NOMO-1 treated with dmso at 0.1 percent for 144 hours (cell line): Measurements from ENCODE around the gene SIGLEC9.
"Not testable (repeated sequence)": the region's sequence is repeated elsewhere in the genome, so short reads cannot be mapped to it uniquely, and the experiment has no call there.

ENCODE experiments used
- DNase-seq: peaks from one replicate; lab custom pipeline; 2025; ENCODE audit not compliant: unreplicated experiment; lab: John Stamatoyannopoulos, UW

The SIGLEC9 gene

GRCh38 chr19:51142809-51143475 lies 18.2 kb downstream of the SIGLEC9 start:
- DNase-seq, result not testable (repeated sequence)

- DNase-seq, result no peak
Observed at GRCh38 chr19:51143486-51143885, 18.8 kb downstream of the SIGLEC9 start.

GRCh38 chr19:51144482-51145045 lies 19.9 kb downstream of the SIGLEC9 start:
- DNase-seq, result no peak

DNA sequence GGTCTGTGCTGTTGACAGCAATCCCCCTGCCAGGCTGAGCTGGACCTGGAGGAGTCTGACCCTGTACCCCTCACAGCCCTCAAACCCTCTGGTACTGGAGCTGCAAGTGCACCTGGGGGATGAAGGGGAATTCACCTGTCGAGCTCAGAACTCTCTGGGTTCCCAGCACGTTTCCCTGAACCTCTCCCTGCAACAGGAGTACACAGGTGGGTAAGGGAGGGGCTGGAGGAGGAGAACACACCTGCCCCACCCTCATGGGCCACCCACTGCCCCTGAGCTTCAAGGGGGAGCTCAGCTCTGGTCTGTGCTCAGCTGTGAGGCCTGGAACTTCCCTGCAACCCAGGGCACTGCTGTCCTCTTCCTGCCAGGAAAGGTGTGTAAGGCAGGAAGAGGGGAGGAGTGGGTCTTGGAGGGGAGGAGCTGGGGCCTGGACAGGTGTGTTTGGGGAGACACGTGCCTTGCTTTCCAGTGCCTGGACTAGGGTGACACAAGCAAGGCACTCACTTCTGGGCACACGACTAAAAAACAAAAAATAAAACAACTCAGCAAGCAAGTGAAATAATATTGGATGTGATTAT lies 21.3 kb downstream of the SIGLEC9 start:
- no peak for DNase-seq

DNA sequence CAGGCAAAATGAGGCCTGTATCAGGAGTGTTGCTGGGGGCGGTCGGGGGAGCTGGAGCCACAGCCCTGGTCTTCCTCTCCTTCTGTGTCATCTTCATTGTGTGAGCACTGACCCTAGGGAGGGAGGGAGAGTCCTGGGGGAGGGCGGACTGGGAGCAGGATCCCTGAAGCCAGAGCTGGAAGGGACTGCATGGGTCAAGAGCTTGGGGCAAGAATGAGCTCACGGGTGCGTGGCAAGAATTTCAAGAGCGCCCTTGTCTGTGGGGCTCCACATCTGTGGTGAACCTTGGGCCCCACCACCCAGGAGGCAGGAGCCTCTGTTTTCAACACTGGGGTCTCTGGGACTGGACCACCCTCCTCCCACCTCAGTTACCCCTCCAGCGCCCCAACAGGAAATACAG lies 22.0 kb downstream of the SIGLEC9 start:
- DNase-seq, result no peak

DNA sequence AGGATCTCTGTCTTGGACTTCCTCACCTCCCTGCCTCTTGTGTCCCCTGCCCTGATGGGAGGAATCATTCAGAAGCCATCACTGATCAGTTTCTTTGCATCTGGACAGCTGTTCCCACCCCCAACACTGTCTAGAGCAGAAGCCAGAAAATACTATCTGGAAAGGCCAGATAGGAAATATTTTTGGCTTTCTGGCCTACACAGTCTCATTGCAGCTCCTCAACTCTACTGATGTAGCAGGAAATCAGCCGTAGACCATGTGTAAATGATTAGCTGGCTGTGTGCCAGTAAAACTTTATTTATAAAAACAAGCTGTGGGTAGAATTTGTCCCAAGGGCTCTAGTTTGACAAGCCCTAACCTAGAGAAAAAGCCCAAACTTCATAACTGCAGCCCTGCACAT lies 23.0 kb downstream of the SIGLEC9 start:
- no peak for DNase-seq

GRCh38 chr19:51148580-51148979 lies 23.9 kb downstream of the SIGLEC9 start:
- peak; percentile 39 for DNase-seq

DNA sequence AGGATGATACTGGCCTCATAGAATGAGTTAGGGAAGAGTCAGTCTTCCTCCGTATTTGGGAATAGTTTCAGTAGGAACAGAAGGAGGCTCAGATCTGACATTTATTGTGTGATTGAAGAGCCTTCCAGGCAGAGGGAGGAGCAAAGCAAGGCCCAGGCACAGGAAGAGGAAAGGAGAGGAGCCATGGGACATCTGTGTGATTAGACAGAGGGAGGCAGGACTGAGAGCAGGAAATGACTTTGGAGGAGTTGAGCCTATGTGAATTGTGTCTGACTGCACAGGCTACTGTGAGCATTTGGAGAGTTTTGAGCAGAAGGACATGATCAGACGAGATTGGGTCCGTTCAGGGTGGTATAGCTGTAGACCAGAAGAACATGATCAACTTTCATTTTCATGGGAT lies 25.9 kb downstream of the SIGLEC9 start:
- no peak for DNase-seq

GRCh38 chr19:51156710-51157109 lies 32.0 kb downstream of the SIGLEC9 start:
- no peak for DNase-seq

- DNase-seq, result no peak
Observed at GRCh38 chr19:51157265-51157664, 32.6 kb downstream of the SIGLEC9 start.

- peak; percentile 23 for DNase-seq
Observed at GRCh38 chr19:51158474-51159129, 33.9 kb downstream of the SIGLEC9 start.

DNA sequence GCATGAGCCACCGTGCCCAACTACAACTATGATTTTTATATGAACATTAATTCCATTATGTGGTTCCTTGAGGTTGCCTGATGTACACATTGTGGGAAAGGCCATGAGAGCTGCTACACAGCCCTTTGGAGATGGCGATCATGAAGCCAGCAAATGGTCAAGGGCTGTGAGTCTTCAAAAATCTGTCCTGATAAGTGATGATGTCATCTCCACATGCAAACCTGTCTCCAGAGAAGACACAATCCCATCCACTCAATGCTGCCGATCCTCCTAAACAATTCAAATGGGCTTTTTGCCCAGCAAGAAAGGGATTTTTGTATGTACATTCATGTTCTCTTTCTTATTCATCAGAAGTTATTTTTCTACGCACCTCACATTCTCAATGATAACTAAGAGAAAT lies 35.0 kb downstream of the SIGLEC9 start:
- no peak for DNase-seq

DNA sequence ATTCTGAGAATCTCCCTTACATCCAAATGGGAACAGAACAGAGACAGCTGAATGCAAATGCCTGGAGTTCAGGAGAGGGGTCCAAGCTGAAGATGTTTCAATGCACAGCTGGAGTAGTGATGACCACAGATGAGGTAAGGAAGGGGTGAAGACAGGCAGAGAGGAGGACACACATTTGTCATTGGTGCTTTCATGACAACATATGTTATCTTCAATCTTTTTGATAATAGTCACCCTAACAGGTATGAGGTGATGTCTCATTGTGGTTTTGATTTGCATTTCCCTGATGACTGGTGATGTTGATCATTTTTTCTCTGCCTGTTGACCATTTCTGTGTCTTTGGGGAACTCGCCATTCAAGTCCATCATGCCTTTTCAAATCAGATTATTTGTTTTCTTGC lies 36.6 kb downstream of the SIGLEC9 start:
- no peak for DNase-seq

DNA sequence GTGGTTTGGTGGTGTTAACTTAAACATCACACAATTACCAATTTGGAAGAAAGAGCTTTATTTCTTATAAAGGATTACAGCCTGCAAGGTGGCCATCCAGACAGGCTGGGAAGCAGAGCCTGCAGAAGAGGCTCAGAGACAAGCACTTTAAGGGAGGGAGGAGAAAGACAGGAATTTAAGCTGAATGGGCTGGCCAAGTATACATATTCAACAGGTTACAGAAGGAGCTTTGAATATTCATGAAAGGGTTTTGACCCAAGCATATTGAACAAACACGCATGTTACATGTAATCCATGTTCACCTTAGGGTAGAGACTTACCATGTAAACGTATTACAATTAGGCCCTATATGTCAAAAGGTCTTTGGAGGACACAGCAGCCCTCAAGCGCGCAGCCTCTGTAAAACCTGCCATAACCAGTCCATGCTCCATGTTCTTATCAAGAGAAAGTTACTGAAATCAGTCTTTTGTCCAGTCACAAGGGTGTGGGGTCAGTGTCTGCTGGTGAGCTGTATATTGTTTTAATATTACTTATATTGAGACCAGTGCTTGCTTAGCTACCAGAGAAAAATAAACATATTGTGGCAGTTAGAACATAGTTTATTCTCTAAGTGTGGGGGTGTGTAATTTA lies 37.3 kb downstream of the SIGLEC9 start:
- DNase-seq, result no peak

DNA sequence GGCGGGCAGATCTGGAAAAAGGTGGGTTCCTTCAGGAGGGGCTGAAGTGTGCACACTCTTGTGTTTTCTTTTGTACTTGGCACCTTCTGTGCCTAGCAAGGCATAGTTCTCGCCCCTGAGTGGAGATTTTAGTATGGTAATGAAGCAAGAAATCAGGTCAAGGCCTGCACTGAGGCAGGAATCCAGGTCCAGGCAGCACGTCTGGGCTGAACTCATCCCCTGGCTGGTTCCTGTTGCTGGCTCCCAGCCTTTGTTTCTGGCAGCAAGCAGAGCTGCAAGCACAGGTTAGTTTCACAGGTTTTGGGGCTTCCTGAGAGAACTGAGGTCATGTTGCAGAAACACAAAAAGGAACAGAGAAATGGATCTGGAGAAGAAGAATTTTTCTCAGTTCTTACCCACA lies 38.6 kb downstream of the SIGLEC9 start:
- DNase-seq, result no peak

- no peak for DNase-seq
Observed at GRCh38 chr19:51164215-51164614, 39.5 kb downstream of the SIGLEC9 start.

DNA sequence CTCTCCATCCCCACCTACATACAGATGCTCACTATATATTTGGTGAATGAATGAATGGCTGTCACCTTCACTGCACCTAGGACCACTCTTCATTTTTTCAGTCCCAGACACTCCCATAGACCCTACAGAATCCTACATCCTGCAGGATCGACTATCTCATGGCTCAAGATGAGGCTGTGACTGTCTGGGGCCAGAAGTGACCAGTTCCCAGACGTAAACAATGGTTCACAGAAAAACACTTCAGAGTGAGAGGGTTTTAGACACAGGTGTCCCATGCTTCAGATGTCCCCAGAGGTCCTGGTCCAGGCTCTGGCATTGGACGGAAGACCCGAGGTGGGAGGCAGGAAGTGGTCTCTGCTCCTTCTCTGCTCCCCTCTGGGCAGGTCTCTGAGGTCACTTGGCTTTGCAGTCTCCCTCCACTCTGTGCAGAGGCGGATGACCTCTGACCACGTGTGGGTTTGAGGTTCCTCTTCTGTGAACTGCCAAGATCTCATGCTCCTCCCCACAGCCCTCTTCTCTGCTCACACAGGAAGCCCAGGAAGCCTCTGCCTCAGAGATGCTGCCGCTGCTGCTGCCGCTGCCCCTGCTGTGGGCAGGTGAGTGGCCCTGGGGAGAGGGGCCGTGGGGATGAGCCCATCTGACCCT lies 42.3 kb downstream of the SIGLEC9 start:
- DNase-seq, result peak; percentile 64

GRCh38 chr19:51168564-51169282 lies 44.0 kb downstream of the SIGLEC9 start:
- no peak for DNase-seq

GRCh38 chr19:51169283-51169918 lies 44.7 kb downstream of the SIGLEC9 start:
- peak; percentile 31 for DNase-seq

DNA sequence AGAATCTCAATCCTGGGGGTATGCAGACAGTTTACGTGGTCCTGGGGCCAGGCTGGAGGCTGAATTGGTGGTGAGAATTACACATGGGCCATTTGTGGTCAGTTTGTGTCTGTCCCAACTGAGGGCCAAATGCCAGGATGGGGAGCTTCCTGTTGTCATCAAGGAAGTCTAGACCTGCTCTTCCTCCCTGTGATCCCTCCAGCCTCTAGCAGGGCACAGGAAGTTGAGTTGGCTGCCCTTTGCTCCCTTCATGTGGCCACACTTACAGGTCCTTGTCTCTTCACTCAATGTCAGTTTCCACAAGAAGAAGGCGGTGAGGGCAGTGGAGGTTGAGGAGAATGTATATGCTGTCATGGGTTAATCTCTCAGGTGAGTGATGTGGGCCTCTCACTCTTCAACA lies 47.5 kb downstream of the SIGLEC9 start:
- no peak for DNase-seq
